Spleen (tissue), 7 donors: ENCODE measurements around the gene LTV1.

Experiments used
- POLR2A ChIP-seq, 3 donors: fragments of 450-650 bp; IDR thresholded peaks; one replicate each; pipeline ENCODE4 v1.5.1; 2017; ENCODE audit warnings: antibody characterized with exemption in 3 of 3, mild to moderate bottlenecking in 1 of 3
- POLR2AphosphoS5 ChIP-seq, 3 donors: sonication (generic); formaldehyde crosslinking; IDR thresholded peaks; one replicate each; pipeline ENCODE4 v1.5.1; 2017; ENCODE audit warnings: antibody characterized with exemption in 3 of 3
- TF ChIP-seq, protein P1 (sequence below), 11 experiments: fragments of 200-600 bp in 7 of 11; fragments of 450-650 bp in 4 of 11; sonication (generic) in 4 of 11; IDR thresholded peaks in 8 of 11; conservative IDR thresholded peaks in 3 of 11; 1 replicate in 7 of 11; 2 replicates in 4 of 11; pipeline versions ENCODE4 v1.4.0 to v1.8.0; 2016 to 2021; ENCODE audit warnings: antibody characterized with exemption in 11 of 11, inconsistent platforms in 4 of 11, mild to moderate bottlenecking in 1 of 11
- donor health status: DM: no; HTN: no; CAD: no; lungs with moderate emphysema.
- donor health status: DM: no; HTN: no; CAD: no.
- donor health status: DM: no; HTN: no; CAD: no.

- TF ChIP-seq, protein P1, sequence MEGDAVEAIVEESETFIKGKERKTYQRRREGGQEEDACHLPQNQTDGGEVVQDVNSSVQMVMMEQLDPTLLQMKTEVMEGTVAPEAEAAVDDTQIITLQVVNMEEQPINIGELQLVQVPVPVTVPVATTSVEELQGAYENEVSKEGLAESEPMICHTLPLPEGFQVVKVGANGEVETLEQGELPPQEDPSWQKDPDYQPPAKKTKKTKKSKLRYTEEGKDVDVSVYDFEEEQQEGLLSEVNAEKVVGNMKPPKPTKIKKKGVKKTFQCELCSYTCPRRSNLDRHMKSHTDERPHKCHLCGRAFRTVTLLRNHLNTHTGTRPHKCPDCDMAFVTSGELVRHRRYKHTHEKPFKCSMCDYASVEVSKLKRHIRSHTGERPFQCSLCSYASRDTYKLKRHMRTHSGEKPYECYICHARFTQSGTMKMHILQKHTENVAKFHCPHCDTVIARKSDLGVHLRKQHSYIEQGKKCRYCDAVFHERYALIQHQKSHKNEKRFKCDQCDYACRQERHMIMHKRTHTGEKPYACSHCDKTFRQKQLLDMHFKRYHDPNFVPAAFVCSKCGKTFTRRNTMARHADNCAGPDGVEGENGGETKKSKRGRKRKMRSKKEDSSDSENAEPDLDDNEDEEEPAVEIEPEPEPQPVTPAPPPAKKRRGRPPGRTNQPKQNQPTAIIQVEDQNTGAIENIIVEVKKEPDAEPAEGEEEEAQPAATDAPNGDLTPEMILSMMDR (IDR thresholded peaks at IDR 0.05 in 8 of 11, conservative IDR thresholded peaks at IDR 0.05 in 3 of 11) = no peak
- TF ChIP-seq POLR2AphosphoS5 (IDR thresholded peaks at IDR 0.05) (no peak), POLR2A (IDR thresholded peaks at IDR 0.05) (no peak)
Measured at GRCh38 chr6:143822584-143823024, 20.5 kb upstream of the LTV1 start.
